Measurements from ENCODE around the gene RNF167. TPM values are rescaled to one million over a fixed set of nuclear protein-coding genes. Genes with fewer than 3 reads are reported as not detected.

RNF167 gene
- total and polyA plus RNA-seq, 2 of the 4 experiments (the other 2 are of a cell fraction), result 13.1 to 79.5 TPM

DNA sequence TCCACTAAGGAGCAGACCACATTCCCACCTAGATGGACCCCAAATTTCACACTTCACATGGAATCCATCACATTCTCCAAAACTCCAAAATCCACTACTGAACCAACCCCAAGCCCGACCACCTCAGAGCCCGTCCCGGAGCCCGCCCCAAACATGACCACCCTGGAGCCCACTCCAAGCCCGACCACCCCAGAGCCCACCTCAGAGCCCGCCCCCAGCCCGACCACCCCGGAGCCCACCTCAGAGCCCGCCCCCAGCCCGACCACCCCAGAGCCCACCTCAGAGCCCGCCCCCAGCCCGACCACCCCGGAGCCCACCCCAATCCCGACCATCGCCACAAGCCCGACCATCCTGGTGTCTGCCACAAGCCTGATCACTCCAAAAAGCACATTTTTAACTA, 6.4 kb upstream of the RNF167 start:
- no peak overlapping the region for H3K14ac ChIP-seq (replicated peaks; ENCODE audit: low read depth, low read length)
- H3K36me3 ChIP-seq (ENCODE audit: control insufficient read depth, insufficient read depth, low read length), result peaks cover 19% of the 10 kb centered on the region
- dilution Hi-C loops (cut with HindIII; ENCODE audit: low sequenced_read_pairs, unreplicated experiment), result no loop called here
- ATAC-seq (ENCODE audit: low read depth) (no peak), DNase-seq (no peak)
- H3K27ac ChIP-seq (ENCODE audit: insufficient read depth, low read length), result no peak overlapping the region
- H3K9me3 ChIP-seq (ENCODE audit: control insufficient read depth, insufficient read depth, low read length), result no peaks in the 10 kb centered on the region
- H2BK5ac ChIP-seq (ENCODE audit: low read depth, low read length, poor library complexity, severe bottlenecking), result no peak overlapping the region
- H3K79me1 ChIP-seq (ENCODE audit: low read depth in 1 of 2, low read length in 2 of 2), result peaks cover 2 to 11% of the 10 kb centered on the region in 2 experiments; a peak in 3 of 4 replicates
- no peak overlapping the region for H3K18ac ChIP-seq (ENCODE audit: low read depth, low read length)
- H3K4ac ChIP-seq (ENCODE audit: low read depth, low read length), result no peak overlapping the region
- WGBS, 2 experiments (ENCODE audit: extremely low coverage in 2 of 2, insufficient read length in 1 of 2), result 76% methylated on average over 3 of the region's 16 CpGs; no CpG with 5 or more reads in 1 of the 2 experiments
- TF ChIP-seq, protein P1, sequence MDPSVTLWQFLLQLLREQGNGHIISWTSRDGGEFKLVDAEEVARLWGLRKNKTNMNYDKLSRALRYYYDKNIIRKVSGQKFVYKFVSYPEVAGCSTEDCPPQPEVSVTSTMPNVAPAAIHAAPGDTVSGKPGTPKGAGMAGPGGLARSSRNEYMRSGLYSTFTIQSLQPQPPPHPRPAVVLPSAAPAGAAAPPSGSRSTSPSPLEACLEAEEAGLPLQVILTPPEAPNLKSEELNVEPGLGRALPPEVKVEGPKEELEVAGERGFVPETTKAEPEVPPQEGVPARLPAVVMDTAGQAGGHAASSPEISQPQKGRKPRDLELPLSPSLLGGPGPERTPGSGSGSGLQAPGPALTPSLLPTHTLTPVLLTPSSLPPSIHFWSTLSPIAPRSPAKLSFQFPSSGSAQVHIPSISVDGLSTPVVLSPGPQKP (IDR thresholded peaks at IDR 0.05; ENCODE audit: borderline replicate concordance, low read depth, low read length), result no peak
- TF ChIP-seq, protein P2, sequence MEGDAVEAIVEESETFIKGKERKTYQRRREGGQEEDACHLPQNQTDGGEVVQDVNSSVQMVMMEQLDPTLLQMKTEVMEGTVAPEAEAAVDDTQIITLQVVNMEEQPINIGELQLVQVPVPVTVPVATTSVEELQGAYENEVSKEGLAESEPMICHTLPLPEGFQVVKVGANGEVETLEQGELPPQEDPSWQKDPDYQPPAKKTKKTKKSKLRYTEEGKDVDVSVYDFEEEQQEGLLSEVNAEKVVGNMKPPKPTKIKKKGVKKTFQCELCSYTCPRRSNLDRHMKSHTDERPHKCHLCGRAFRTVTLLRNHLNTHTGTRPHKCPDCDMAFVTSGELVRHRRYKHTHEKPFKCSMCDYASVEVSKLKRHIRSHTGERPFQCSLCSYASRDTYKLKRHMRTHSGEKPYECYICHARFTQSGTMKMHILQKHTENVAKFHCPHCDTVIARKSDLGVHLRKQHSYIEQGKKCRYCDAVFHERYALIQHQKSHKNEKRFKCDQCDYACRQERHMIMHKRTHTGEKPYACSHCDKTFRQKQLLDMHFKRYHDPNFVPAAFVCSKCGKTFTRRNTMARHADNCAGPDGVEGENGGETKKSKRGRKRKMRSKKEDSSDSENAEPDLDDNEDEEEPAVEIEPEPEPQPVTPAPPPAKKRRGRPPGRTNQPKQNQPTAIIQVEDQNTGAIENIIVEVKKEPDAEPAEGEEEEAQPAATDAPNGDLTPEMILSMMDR (conservative IDR thresholded peaks at IDR 0.05; ENCODE audit: low read depth, low read length), result no peak
- TF ChIP-seq CHD1 (IDR thresholded peaks at IDR 0.05; ENCODE audit: low read depth, low read length) (no peak), RAD21 (IDR thresholded peaks at IDR 0.05; ENCODE audit: low read length) (no peak), MAZ (IDR thresholded peaks at IDR 0.05; ENCODE audit: borderline replicate concordance, low read depth, low read length) (no peak), SMC3 (IDR thresholded peaks at IDR 0.05; ENCODE audit: low read depth, low read length) (no peak), MXI1 (IDR thresholded peaks at IDR 0.05; ENCODE audit: borderline replicate concordance, low read depth, low read length) (no peak), FOS (IDR thresholded peaks at IDR 0.05; ENCODE audit: low read depth, low read length) (no peak), NFE2L2 (IDR thresholded peaks at IDR 0.05; ENCODE audit: low read depth, low read length) (no peak), CEBPB (IDR thresholded peaks at IDR 0.05; ENCODE audit: low read depth, low read length) (no peak), RCOR1 (IDR thresholded peaks at IDR 0.05; ENCODE audit: insufficient replicate concordance, low read length) (no peak), MAFK (IDR thresholded peaks at IDR 0.05; ENCODE audit: low read depth, low read length) (no peak), RFX5 (IDR thresholded peaks at IDR 0.05; ENCODE audit: low read depth, low read length) (no peak), BHLHE40 (IDR thresholded peaks at IDR 0.05; ENCODE audit: low read depth, low read length) (no peak), POLR2A (IDR thresholded peaks at IDR 0.05; ENCODE audit: low read depth, low read length) (no peak)
- H3K9ac ChIP-seq (ENCODE audit: low read depth, low read length), result no peak overlapping the region
- no peak overlapping the region for H4K91ac ChIP-seq (ENCODE audit: insufficient read depth, low read depth, low read length)
- H3K56ac ChIP-seq (ENCODE audit: extremely low read depth, insufficient read depth, low read length), result no peak overlapping the region
- CTCF ChIA-PET, result interaction anchor here (0.5 kb wide), 1 partner anchor 20 kb away, joined by 4 read pairs; no protein-coding TSS in a partner anchor
- no peaks in the 10 kb centered on the region for H3K27me3 ChIP-seq (ENCODE audit: control insufficient read depth, insufficient read depth, low read length)
- POLR2A ChIA-PET (ENCODE audit: unreplicated experiment), result no interaction called here
- no peak overlapping the region for H4K8ac ChIP-seq (ENCODE audit: low read depth in 2 of 2, low read length in 2 of 2)
- H2BK20ac ChIP-seq (ENCODE audit: low read depth, low read length), result no peak overlapping the region
- no peak overlapping the region for H2BK15ac ChIP-seq (ENCODE audit: low read depth, low read length)
- H3K4me1 ChIP-seq (ENCODE audit: control insufficient read depth, insufficient read depth, low read length), result peaks cover 7% of the 10 kb centered on the region
- no peak overlapping the region for H2AK5ac ChIP-seq (ENCODE audit: low read depth, low read length)
- intact Hi-C loops (cut with micrococcal nuclease), result no loop called here
- no TSS peak for BruUV-seq (replicated peaks)
- no peak overlapping the region for H2AK9ac ChIP-seq (replicated peaks; ENCODE audit: low read depth, low read length, poor library complexity)
- no peak overlapping the region for H2AFZ ChIP-seq (replicated peaks; ENCODE audit: low read length, poor library complexity)
- no peak overlapping the region for H4K5ac ChIP-seq (ENCODE audit: low read depth, low read length)
- in situ Hi-C loops (cut with MboI; ENCODE audit: low sequenced_read_pairs), result no loop called here
- peaks cover 12% of the 10 kb centered on the region for H3K9me1 ChIP-seq (ENCODE audit: insufficient read depth, low read length)
- no peak overlapping the region for H2BK120ac ChIP-seq (ENCODE audit: low read depth, low read length)
- H3K4me3 ChIP-seq (ENCODE audit: insufficient read depth, low read depth, low read length), result no peak overlapping the region
- 0 out of 2 replicates have a peak, but pooled peaks cover under 1% of the 10 kb centered on the region for H4K20me1 ChIP-seq (ENCODE audit: insufficient read depth, low read length)
- H3K23ac ChIP-seq (ENCODE audit: low read depth, low read length), result no peak overlapping the region
- H3K4me2 ChIP-seq (ENCODE audit: low read depth, low read length), result no peak overlapping the region
